HG03565 (cell line): Measurements from ENCODE around the gene SDR9C7.
"Not testable (repeated sequence)": the region's sequence is repeated elsewhere in the genome, so short reads cannot be mapped to it uniquely, and the experiment has no call there.

Source experiments
- ATAC-seq: cut with Tn5 transposase; IDR thresholded peaks from one replicate; pipeline ENCODE4 v1.9.1; 2021; ENCODE audit warnings: mild to moderate bottlenecking, moderate library complexity; ENCODE audit not compliant: unreplicated experiment

The SDR9C7 gene

GRCh38 chr12:56879240-56880124 lies 54.7 kb downstream of the SDR9C7 start:
- ATAC-seq, result not testable (repeated sequence)

- ATAC-seq, result no peak
These were observed 56.2 kb downstream of the SDR9C7 start for GRCh38 chr12:56878010-56878339.

GRCh38 chr12:56877195-56878009 lies 56.8 kb downstream of the SDR9C7 start:
- ATAC-seq, result no peak

GRCh38 chr12:56874821-56875220 lies 59.4 kb downstream of the SDR9C7 start:
- no peak for ATAC-seq

GRCh38 chr12:56873382-56873781 lies 60.8 kb downstream of the SDR9C7 start:
- no peak for ATAC-seq
